ENCODE data around the gene CDH23. TPM values are rescaled to one million over a fixed set of nuclear protein-coding genes. Genes with fewer than 3 reads are reported as not detected.

Gene CDH23
- total RNA-seq, 4 donors from 2014 or later: 0.72 to 4.1 (median 2.2) TPM

DNA sequence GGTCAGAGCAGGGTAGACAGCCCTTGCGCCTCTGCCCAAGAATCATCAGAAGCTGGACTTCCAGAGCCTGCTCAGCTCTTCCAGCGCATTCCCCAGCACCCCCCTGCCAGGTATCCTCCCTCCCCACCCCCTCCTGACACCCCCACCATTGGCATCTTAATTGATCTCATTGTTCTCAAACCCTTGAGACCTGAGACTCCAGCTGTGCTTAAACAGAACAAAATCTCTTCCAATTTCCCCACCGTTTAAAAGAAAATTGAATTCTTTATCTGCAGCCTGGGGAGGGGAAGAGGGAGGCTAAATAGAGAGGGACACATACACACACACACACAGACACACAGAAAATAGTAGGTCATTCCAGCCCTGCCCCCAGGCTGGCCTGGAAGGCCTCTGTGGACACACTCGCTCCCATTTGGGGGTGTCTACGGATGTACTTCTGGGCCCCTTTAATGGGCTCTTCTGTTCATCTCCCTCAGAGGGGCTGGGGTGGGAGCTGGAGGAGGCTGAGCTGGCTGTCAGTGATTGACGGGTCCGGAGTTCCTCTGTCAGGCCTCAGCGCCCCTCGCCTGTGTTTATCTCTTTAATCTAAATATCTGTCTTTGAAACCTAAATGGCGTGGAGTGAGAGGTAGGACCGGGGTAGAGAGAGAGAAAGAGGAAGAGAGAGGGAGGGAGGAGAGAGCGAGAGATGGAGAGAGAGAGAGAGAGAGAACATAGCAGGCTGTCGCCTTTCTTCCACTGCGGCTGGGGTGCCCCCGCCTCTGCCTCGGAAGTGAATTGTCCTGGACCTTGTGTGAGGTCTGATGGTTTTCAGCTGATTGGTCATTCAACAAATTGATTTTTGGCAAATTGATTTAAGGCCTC is 261.1 kb downstream of the CDH23 start:
- 87% methylated on average over 16 of the region's 16 CpGs for WGBS
- no peaks in the 10 kb centered on the region for H3K27me3 ChIP-seq
- H3K4me1 ChIP-seq: no peaks in the 10 kb centered on the region
- H3K4me3 ChIP-seq: no peak overlapping the region
- DNase-seq (ENCODE audit: low spot score in 2 of 2): no peak
- H3K36me3 ChIP-seq: no peaks in the 10 kb centered on the region
- no peaks in the 10 kb centered on the region for H3K9me3 ChIP-seq
- TF ChIP-seq, protein P1, sequence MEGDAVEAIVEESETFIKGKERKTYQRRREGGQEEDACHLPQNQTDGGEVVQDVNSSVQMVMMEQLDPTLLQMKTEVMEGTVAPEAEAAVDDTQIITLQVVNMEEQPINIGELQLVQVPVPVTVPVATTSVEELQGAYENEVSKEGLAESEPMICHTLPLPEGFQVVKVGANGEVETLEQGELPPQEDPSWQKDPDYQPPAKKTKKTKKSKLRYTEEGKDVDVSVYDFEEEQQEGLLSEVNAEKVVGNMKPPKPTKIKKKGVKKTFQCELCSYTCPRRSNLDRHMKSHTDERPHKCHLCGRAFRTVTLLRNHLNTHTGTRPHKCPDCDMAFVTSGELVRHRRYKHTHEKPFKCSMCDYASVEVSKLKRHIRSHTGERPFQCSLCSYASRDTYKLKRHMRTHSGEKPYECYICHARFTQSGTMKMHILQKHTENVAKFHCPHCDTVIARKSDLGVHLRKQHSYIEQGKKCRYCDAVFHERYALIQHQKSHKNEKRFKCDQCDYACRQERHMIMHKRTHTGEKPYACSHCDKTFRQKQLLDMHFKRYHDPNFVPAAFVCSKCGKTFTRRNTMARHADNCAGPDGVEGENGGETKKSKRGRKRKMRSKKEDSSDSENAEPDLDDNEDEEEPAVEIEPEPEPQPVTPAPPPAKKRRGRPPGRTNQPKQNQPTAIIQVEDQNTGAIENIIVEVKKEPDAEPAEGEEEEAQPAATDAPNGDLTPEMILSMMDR (IDR thresholded peaks at IDR 0.05): no peak
- no peak for TF ChIP-seq POLR2AphosphoS5 (IDR thresholded peaks at IDR 0.05)
- TF ChIP-seq POLR2A (IDR thresholded peaks at IDR 0.05): no peak
- TF ChIP-seq EP300 (IDR thresholded peaks at IDR 0.05): no peak
- no peak overlapping the region for H3K27ac ChIP-seq

- Histone ChIP-seq H3K9me3 (no peaks in the 10 kb centered on the region), H3K4me1 (no peaks in the 10 kb centered on the region), H3K27me3 (no peaks in the 10 kb centered on the region), H3K27ac (no peak overlapping the region), H3K36me3 (no peaks in the 10 kb centered on the region), H3K4me3 (no peak overlapping the region)
- DNase-seq (ENCODE audit: low spot score in 2 of 2): no peak
- TF ChIP-seq EP300 (IDR thresholded peaks at IDR 0.05) (no peak), POLR2A (IDR thresholded peaks at IDR 0.05) (no peak), POLR2AphosphoS5 (IDR thresholded peaks at IDR 0.05) (no peak)
- TF ChIP-seq, protein P1 (IDR thresholded peaks at IDR 0.05): no peak
- 87% methylated on average over 8 of the region's 8 CpGs for WGBS
Measured at GRCh38 chr10:71658467-71658745, 261.7 kb downstream of the CDH23 start.

DNA sequence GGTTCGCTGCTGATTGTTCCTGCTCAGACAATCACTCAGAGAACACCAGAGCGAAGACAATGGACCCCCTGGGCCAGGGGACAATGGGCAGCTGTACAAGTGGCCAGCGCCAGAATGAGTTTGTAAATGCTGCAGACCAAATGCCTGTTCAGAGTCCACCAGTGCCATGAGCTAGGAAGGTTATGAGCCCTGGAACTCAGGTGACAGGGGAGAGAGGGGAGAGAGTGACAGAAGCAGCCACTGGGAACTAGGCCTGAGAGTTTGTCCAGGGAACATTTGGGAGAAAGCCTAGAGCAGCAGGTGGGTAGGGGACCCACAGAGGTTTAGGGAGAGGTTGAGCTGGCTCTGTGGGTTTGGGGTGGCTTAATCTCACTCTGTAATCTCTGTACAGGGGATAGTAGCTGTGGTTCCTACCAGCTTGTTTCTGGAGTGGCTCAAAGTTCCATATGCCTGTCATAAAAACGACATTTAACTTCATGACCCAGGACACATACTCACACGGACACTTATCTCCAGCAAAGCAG is 262.5 kb downstream of the CDH23 start:
- 88% methylated on average over 5 of the region's 5 CpGs for WGBS
- Histone ChIP-seq H3K4me1 (no peaks in the 10 kb centered on the region), H3K9me3 (no peaks in the 10 kb centered on the region), H3K27me3 (no peaks in the 10 kb centered on the region), H3K4me3 (no peak overlapping the region), H3K36me3 (no peaks in the 10 kb centered on the region), H3K27ac (no peak overlapping the region)
- DNase-seq (ENCODE audit: low spot score in 2 of 2): no peak
- TF ChIP-seq POLR2A (IDR thresholded peaks at IDR 0.05) (no peak), EP300 (IDR thresholded peaks at IDR 0.05) (no peak)

DNA sequence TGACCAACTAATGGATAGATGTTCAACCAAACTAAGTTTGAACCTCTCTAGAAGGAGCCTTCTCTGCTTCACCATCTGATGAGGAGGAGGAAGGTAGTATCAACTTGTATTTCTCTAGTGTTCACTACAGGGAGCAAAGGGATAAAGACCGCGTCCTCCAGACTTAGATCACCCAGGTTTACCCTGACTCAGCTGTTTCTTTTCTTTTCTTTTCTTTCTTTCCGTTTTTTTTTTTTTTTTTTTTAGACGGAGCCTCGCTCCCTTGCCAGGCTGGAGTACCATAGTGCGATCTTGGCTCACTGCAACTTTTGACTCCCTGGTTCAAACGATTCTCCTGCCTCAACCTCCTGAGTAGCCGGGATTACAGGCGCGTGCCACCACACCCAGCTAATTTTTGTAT is 263.0 kb downstream of the CDH23 start:
- no peak overlapping the region for H3K4me3 ChIP-seq
- H3K27me3 ChIP-seq: no peaks in the 10 kb centered on the region
- H3K9me3 ChIP-seq: no peaks in the 10 kb centered on the region
- no peak overlapping the region for H3K27ac ChIP-seq
- no peak for TF ChIP-seq EP300 (IDR thresholded peaks at IDR 0.05)
- TF ChIP-seq POLR2AphosphoS5 (IDR thresholded peaks at IDR 0.05): no peak
- TF ChIP-seq POLR2A (IDR thresholded peaks at IDR 0.05): no peak
- TF ChIP-seq, protein P1 (IDR thresholded peaks at IDR 0.05): no peak
- WGBS: 84% methylated on average over 10 of the region's 10 CpGs
- no peaks in the 10 kb centered on the region for H3K4me1 ChIP-seq
- no peak for DNase-seq (ENCODE audit: low spot score in 2 of 2)
- no peaks in the 10 kb centered on the region for H3K36me3 ChIP-seq

DNA sequence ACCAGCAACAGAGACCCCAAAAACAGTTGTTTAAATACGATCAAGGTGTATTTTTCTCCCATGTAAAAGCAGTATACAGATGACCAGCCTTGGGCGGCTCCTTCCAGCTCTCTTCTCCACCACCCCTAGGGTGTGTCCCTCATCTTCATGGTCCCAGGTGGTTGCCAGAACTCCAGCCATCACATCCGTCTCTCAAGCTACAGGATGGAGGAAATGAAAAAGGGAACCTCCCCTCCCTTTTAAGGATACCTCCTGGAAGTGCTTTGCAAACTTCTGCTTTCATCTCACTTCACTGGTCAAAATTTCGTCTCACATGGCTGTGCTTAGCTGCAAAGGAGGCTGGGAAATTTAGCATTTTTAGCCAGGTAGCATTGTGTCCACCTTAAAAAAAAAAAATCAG is 263.6 kb downstream of the CDH23 start:
- no peaks in the 10 kb centered on the region for H3K9me3 ChIP-seq
- H3K4me1 ChIP-seq: no peaks in the 10 kb centered on the region
- WGBS: 83% methylated on average over 4 of the region's 4 CpGs
- TF ChIP-seq, protein P1 (IDR thresholded peaks at IDR 0.05): no peak
- TF ChIP-seq EP300 (IDR thresholded peaks at IDR 0.05): no peak
- TF ChIP-seq POLR2AphosphoS5 (IDR thresholded peaks at IDR 0.05): no peak
- no peak for TF ChIP-seq POLR2A (IDR thresholded peaks at IDR 0.05)
- no peaks in the 10 kb centered on the region for H3K27me3 ChIP-seq
- DNase-seq (ENCODE audit: low spot score in 2 of 2): no peak
- no peaks in the 10 kb centered on the region for H3K36me3 ChIP-seq
- H3K4me3 ChIP-seq: no peak overlapping the region
- H3K27ac ChIP-seq: no peak overlapping the region

Measured in suprapubic skin (tissue), 4 donors.